ENCODE measurements around the gene MFRP.
A peak's percentile ranks its signal among the peaks of the same experiment; 100 is the strongest.

MFRP gene

GRCh38 chr11:119323532-119324033 is 22.9 kb downstream of the MFRP start:
- in situ Hi-C loops (cut with HindIII; ENCODE audit: low sequenced_read_pairs) = no loop called here
- TF ChIP-seq, protein P1, sequence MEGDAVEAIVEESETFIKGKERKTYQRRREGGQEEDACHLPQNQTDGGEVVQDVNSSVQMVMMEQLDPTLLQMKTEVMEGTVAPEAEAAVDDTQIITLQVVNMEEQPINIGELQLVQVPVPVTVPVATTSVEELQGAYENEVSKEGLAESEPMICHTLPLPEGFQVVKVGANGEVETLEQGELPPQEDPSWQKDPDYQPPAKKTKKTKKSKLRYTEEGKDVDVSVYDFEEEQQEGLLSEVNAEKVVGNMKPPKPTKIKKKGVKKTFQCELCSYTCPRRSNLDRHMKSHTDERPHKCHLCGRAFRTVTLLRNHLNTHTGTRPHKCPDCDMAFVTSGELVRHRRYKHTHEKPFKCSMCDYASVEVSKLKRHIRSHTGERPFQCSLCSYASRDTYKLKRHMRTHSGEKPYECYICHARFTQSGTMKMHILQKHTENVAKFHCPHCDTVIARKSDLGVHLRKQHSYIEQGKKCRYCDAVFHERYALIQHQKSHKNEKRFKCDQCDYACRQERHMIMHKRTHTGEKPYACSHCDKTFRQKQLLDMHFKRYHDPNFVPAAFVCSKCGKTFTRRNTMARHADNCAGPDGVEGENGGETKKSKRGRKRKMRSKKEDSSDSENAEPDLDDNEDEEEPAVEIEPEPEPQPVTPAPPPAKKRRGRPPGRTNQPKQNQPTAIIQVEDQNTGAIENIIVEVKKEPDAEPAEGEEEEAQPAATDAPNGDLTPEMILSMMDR (IDR thresholded peaks at IDR 0.05; ENCODE audit: low read depth, low read length, missing control alignments) = peak; percentile 78
- H3K4me3 ChIP-seq (ENCODE audit: low read depth, low read length) = no peak overlapping the region
- peak; percentile 44 for DNase-seq (ENCODE audit: low read depth)

DNA sequence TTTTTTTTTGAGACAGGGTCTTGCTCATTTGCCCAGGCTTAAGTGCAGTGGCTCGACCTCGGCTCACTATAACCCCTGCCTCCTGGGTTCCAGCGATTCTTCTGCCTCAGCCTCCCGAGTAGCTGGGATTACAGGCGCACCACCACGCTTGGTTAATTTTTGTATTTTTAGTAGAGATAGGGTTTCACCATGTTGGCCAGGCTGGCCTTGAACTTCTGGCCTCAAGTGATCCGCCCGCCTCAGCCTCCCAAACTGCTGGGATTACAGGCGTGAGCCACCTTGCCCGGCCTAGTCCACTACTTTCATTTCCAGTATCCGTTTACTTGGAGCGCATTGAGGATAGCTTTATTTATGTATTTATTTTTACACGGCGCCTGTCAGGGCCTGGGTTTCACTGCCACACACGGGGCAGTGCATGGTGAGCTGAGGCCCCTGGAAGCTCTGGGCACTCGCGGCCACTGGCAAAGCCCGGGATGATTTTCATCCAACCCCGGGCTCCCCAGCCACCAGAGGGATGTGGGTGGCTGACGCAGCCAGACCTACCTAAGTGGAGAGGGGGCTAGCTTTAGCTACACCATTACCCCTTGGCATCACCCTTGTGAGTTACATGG is 23.5 kb downstream of the MFRP start:
- H3K4me3 ChIP-seq (ENCODE audit: low read depth, low read length) = no peak overlapping the region
- in situ Hi-C loops (cut with HindIII; ENCODE audit: low sequenced_read_pairs) = no loop called here
- TF ChIP-seq, protein P1 (IDR thresholded peaks at IDR 0.05; ENCODE audit: low read depth, low read length, missing control alignments) = no peak
- no peak for DNase-seq (ENCODE audit: low read depth)

GRCh38 chr11:119322360-119322739 is 24.2 kb downstream of the MFRP start:
- TF ChIP-seq, protein P1 (IDR thresholded peaks at IDR 0.05; ENCODE audit: low read depth, low read length, missing control alignments) = peak; percentile 6
- H3K4me3 ChIP-seq (ENCODE audit: low read depth, low read length) = no peak overlapping the region
- no peak for DNase-seq (ENCODE audit: low read depth)
- in situ Hi-C loops (cut with HindIII; ENCODE audit: low sequenced_read_pairs) = no loop called here

DNA sequence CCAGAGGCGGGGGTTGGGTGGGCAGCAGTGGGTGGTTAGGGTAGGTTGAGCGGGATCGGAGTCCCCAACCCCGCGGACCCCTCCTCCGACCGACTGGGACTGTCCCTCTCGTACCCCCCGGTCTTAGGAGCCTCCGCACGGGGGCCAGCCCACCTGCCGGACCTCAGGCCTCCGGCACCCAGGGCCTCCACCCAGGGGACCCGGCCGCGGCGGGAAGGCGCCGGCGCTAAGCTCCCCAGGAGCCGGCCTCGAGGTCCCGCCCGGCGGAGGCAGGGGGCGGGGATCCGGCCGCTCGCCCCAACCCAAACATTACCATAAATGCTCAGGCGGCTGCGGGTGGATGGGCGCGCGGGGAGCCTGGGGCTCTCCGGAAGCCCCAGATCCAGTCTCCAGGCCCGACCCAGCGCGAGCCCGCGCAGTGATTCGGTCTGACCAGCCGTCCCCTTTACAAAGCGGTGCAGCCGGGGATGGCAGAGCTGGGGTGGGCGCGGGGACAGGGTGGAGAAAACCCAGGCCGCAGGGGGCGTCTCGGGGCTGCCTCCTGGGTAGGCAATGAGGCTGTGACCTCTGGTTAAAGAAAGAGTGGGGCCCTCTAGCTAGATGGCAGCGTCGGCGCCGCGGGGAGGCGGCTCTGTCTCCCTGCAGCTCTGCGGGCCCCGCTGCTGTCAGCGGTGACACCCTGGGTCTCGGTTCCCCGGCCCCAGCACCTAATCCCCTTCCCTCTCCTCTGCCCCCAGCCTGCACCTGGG is 25.6 kb downstream of the MFRP start:
- in situ Hi-C loops (cut with HindIII; ENCODE audit: low sequenced_read_pairs) = no loop called here
- TF ChIP-seq, protein P1 (IDR thresholded peaks at IDR 0.05; ENCODE audit: low read depth, low read length, missing control alignments) = no peak
- DNase-seq (ENCODE audit: low read depth) = no peak
- peak overlapping the region; percentile 23 for H3K4me3 ChIP-seq (ENCODE audit: low read depth, low read length)

- TF ChIP-seq, protein P1 (IDR thresholded peaks at IDR 0.05; ENCODE audit: low read depth, low read length, missing control alignments) = no peak
- peak overlapping the region; percentile 23 for H3K4me3 ChIP-seq (ENCODE audit: low read depth, low read length)
- no peak for DNase-seq (ENCODE audit: low read depth)
- in situ Hi-C loops (cut with HindIII; ENCODE audit: low sequenced_read_pairs) = no loop called here
Measured at GRCh38 chr11:119320240-119320775, 26.2 kb downstream of the MFRP start.

GRCh38 chr11:119319700-119320239 is 26.7 kb downstream of the MFRP start:
- no peak overlapping the region for H3K4me3 ChIP-seq (ENCODE audit: low read depth, low read length)
- no peak for DNase-seq (ENCODE audit: low read depth)
- TF ChIP-seq, protein P1 (IDR thresholded peaks at IDR 0.05; ENCODE audit: low read depth, low read length, missing control alignments) = no peak
- in situ Hi-C loops (cut with HindIII; ENCODE audit: low sequenced_read_pairs) = no loop called here
